Transverse colon (tissue), 4 donors: ENCODE measurements around the gene ARHGEF10L. TPM values are rescaled to one million over a fixed set of nuclear protein-coding genes. Genes with fewer than 3 reads are reported as not detected.

Experiments
- DNase-seq: peaks from one replicate; pipeline ENCODE4 v3.0.0-alpha.2; 2019
- H3K27ac ChIP-seq, 4 donors: fragments of 200-600 bp; sonication (generic); 2 replicates each; pipeline ENCODE4 v1.5.1; 2016 to 2018; ENCODE audit warnings: inconsistent platforms in 4 of 4
- H3K27me3 ChIP-seq: fragments of 200-600 bp; sonication (generic); 2 replicates; pipeline ENCODE4 v1.5.1; 2017; ENCODE audit warnings: inconsistent platforms
- H3K36me3 ChIP-seq, 4 donors: fragments of 200-600 bp; sonication (generic); 2 replicates each; pipeline ENCODE4 v1.5.1; 2017 to 2019; ENCODE audit warnings: inconsistent platforms in 4 of 4
- H3K4me1 ChIP-seq, 4 donors: fragments of 200-600 bp; sonication (generic); 2 replicates each; pipeline ENCODE4 v1.5.1; 2017 to 2020; ENCODE audit warnings: inconsistent platforms in 4 of 4
- H3K4me3 ChIP-seq, 4 donors: fragments of 200-600 bp; sonication (generic); 1 replicate in 1 of 4; 2 replicates in 3 of 4; pipeline versions ENCODE4 v1.5.1 to v1.6.1; 2017 to 2019; ENCODE audit warnings: inconsistent platforms in 4 of 4
- H3K9me3 ChIP-seq, 2 donors: fragments of 200-600 bp; sonication (generic); 2 replicates each; pipeline ENCODE4 v1.5.1; 2017 to 2019; ENCODE audit warnings: inconsistent platforms in 2 of 2
- CTCF ChIP-seq, 5 experiments: fragments of 200-600 bp in 3 of 5; fragments of 450-650 bp in 2 of 5; sonication (generic) in 3 of 5; IDR thresholded peaks; 1 replicate in 2 of 5; 2 replicates in 3 of 5; pipeline ENCODE4 v1.5.1; 2016 to 2017; ENCODE audit warnings: antibody characterized with exemption in 5 of 5, inconsistent platforms in 3 of 5, mild to moderate bottlenecking in 2 of 5, moderate library complexity in 1 of 5
- EP300 ChIP-seq: sonication (generic); formaldehyde crosslinking; IDR thresholded peaks from one replicate; pipeline ENCODE4 v1.6.1; 2017; ENCODE audit warnings: antibody characterized with exemption, low read depth
- POLR2A ChIP-seq: fragments of 450-650 bp; IDR thresholded peaks from one replicate; pipeline ENCODE4 v1.6.1; 2016; ENCODE audit warnings: antibody characterized with exemption, mild to moderate bottlenecking, moderate library complexity
- POLR2AphosphoS5 ChIP-seq, 3 donors: sonication (generic); formaldehyde crosslinking; IDR thresholded peaks; one replicate each; pipeline ENCODE4 v1.6.1; 2016; ENCODE audit warnings: antibody characterized with exemption in 3 of 3
- WGBS, 2 donors: methylation state at CpG; one replicate each; pipeline ENCODE4 v1.1.5; 2018; ENCODE audit warnings: low coverage in 1 of 2; 5-methylcytosine and 5-hydroxymethylcytosine counted together
- in situ Hi-C, 4 donors: fragments of 200-750 bp; cut with MboI; loops; one replicate each; pipeline versions ENCODE4 v1.15.0 to v1.15.1; 2017; ENCODE audit warnings: low sequenced_read_pairs in 3 of 4, low pct_ligation_motif_present in 1 of 4, low pct_unique_long_range_greater_than_20kb in 1 of 4
- intact Hi-C: fragments of 100-400 bp; cut with DNase I; formaldehyde crosslinking; loops from one replicate; pipeline ENCODE4 v1.15.1; 2023; ENCODE audit warnings: low total_unique reads
- total RNA-seq, 4 donors: library from RNA; depleted of rRNA; stranded (reverse); fragments of >200 nt; gene quantifications; one replicate each; pipeline ENCODE4 v1.1.0, GENCODE V29; 2016

Gene ARHGEF10L
- total RNA-seq, 4 donors from 2014 or later, result 115 to 326 (median 199) TPM

GRCh38 chr1:17686258-17686657 is 146.8 kb downstream of the ARHGEF10L start:
- Histone ChIP-seq H3K9me3 (no peaks in the 10 kb centered on the region), H3K27me3 (no peaks in the 10 kb centered on the region), H3K36me3 (peaks cover 0 to 14% (median 4%) of the 10 kb centered on the region in 4 donors), H3K4me1 (no peaks in the 10 kb centered on the region), H3K27ac (no peak overlapping the region), H3K4me3 (no peak overlapping the region)
- 70% methylated on average over 7 of the region's 7 CpGs; no CpG with 5 or more reads in 1 of the 2 donors for WGBS, 2 donors
- intact Hi-C loops, result no loop called here
- TF ChIP-seq POLR2A (no peak), POLR2AphosphoS5 (IDR thresholded peaks at IDR 0.05) (no peak), EP300 (no peak), CTCF (IDR thresholded peaks at IDR 0.05) (no peak)
- DNase-seq, result no peak
- in situ Hi-C loops, result no loop called here

- WGBS, 2 donors, result 55 to 70% methylated on average over 4 to 7 of the region's 7 CpGs
- no peaks in the 10 kb centered on the region for H3K9me3 ChIP-seq
- H3K4me1 ChIP-seq, result no peaks in the 10 kb centered on the region
- in situ Hi-C loops (no loop called here), intact Hi-C loops (no loop called here)
- no peak for DNase-seq
- no peak for TF ChIP-seq EP300
- TF ChIP-seq POLR2AphosphoS5 (IDR thresholded peaks at IDR 0.05), result no peak
- TF ChIP-seq POLR2A, result no peak
- no peak for TF ChIP-seq CTCF (IDR thresholded peaks at IDR 0.05)
- no peaks in the 10 kb centered on the region for H3K27me3 ChIP-seq
- no peak overlapping the region for H3K27ac ChIP-seq
- H3K4me3 ChIP-seq, result no peak overlapping the region
- peaks cover 0 to 19% (median 4%) of the 10 kb centered on the region in 4 donors for H3K36me3 ChIP-seq
These were observed 147.6 kb downstream of the ARHGEF10L start for GRCh38 chr1:17687145-17687544.

- Histone ChIP-seq H3K4me1 (no peaks in the 10 kb centered on the region), H3K27me3 (no peaks in the 10 kb centered on the region), H3K9me3 (no peaks in the 10 kb centered on the region), H3K27ac (no peak overlapping the region), H3K4me3 (no peak overlapping the region), H3K36me3 (peaks cover 0 to 28% (median 4%) of the 10 kb centered on the region in 4 donors)
- no peak for DNase-seq
- in situ Hi-C loops (no loop called here), intact Hi-C loops (no loop called here)
- 93% methylated on average over 8 of the region's 8 CpGs; no CpG with 5 or more reads in 1 of the 2 donors for WGBS, 2 donors
- TF ChIP-seq POLR2AphosphoS5 (IDR thresholded peaks at IDR 0.05) (no peak), CTCF (IDR thresholded peaks at IDR 0.05) (no peak), POLR2A (no peak), EP300 (no peak)
These were observed 148.8 kb downstream of the ARHGEF10L start for GRCh38 chr1:17688217-17688810.

- DNase-seq, result no peak
- Histone ChIP-seq H3K4me3 (no peak overlapping the region), H3K4me1 (no peaks in the 10 kb centered on the region), H3K9me3 (no peaks in the 10 kb centered on the region), H3K27ac (no peak overlapping the region), H3K36me3 (peaks cover 0 to 32% (median 4%) of the 10 kb centered on the region in 4 donors), H3K27me3 (no peaks in the 10 kb centered on the region)
- WGBS, 2 donors, result 89% methylated on average over 9 of the region's 9 CpGs; no CpG with 5 or more reads in 1 of the 2 donors
- intact Hi-C loops, result no loop called here
- TF ChIP-seq CTCF (IDR thresholded peaks at IDR 0.05), result no peak
- no peak for TF ChIP-seq EP300
- no peak for TF ChIP-seq POLR2A
- no peak for TF ChIP-seq POLR2AphosphoS5 (IDR thresholded peaks at IDR 0.05)
- in situ Hi-C loops, result no loop called here
These were observed 149.5 kb downstream of the ARHGEF10L start for GRCh38 chr1:17689011-17689410.
